Dermis blood vessel endothelial cell (primary cell): Measurements from ENCODE around the gene GPR137B. TPM values are rescaled to one million over a fixed set of nuclear protein-coding genes. Genes with fewer than 3 reads are reported as not detected.

Source experiments
- DNase-seq: peaks from one replicate; pipeline ENCODE4 v3.0.0; 2010
- total RNA-seq: library from RNA; depleted of rRNA; stranded (reverse); fragments of >200 nt; gene quantifications from 2 replicates; pipeline ENCODE4 v1.2.3, GENCODE V29; 2014

The GPR137B gene
- total RNA-seq, 1 donor from 2014 or later, result 10.2 TPM

- no peak for DNase-seq
These were observed 62.3 kb downstream of the GPR137B start for GRCh38 chr1:236204656-236205055.

DNA sequence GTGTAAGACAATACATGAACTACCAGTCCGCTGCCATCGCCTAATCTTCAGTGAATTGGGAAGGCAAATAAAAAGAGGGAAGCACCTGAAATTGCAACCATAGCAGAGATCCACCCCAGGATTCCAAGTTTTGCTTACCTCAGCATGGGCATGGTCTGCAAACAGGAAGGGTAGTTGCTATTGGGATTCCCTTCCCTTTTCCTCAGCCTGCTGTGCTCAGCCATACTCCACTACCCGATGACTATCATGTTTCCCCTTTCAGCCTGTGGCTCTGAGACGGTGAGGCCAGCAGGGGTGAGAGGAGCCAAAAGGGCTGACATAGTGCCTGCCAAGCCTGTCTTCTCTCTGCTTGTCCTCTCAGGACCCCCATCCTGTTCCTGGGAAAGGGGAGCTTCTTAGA is 64.2 kb downstream of the GPR137B start:
- DNase-seq, result no peak

DNA sequence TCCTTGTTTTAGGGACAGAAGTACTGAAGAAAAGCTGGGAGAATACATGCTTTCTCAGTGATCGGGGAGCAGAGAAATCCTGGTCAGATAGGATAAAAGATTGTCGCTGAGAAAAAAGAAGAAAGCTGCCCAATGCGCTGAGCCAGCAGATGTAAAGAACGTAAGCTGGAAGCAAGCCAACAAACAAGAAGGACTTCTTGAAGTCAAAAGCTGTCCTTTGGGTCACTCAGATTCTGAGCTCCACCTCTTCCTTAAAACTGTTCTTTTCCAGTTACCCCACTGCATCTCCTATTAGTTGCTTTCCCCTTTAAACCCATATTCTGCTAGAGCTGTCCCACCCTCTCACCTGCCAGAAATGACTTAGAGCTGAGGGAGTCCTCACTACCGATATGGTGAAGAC is 64.8 kb downstream of the GPR137B start:
- DNase-seq, result no peak

GRCh38 chr1:236207569-236207968 is 65.2 kb downstream of the GPR137B start:
- no peak for DNase-seq

DNA sequence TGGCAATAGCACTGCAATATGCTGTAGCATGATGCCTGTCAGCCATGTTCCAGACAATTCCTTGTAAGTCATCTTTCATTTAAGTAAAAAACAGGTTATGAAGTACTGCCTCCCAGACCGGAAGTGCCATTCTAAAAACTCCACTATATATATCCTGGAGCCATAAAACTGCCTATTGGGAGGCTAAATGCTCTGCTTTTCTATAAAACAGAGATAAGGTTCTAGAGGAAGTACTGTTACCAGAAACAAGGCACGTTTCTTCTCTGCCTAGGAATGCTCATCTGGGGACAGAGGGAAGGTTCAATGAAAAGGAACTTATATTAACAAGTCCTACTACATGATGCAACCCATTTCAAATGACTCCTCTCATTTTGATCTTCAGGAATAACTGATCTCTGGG is 66.8 kb downstream of the GPR137B start:
- peak; percentile 13 for DNase-seq

GRCh38 chr1:236209713-236210112 is 67.4 kb downstream of the GPR137B start:
- no peak for DNase-seq

GRCh38 chr1:236211815-236212214 is 69.5 kb downstream of the GPR137B start:
- no peak for DNase-seq

DNA sequence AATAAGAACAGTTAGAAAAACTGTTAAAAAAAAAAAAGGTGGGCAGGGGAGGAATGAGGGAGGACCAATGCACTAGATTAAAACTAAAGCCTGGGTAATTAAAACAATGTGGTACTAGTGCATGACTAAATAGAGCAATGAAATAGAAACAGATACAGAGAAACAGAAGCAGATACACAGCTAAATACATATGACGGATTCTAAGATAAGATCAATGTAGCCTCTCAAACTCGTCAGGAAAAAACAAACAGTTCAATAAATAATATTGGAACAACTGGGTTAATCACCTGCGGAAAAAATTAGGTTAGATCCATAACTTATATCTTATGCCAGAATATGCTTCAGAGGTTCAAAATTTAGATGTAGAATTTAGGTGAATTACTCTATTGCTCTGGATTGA is 71.2 kb downstream of the GPR137B start:
- no peak for DNase-seq

- DNase-seq, result no peak
These were observed 72.4 kb downstream of the GPR137B start for GRCh38 chr1:236214761-236215160.

- DNase-seq, result no peak
These were observed 78.1 kb downstream of the GPR137B start for GRCh38 chr1:236220473-236220872.

- no peak for DNase-seq
These were observed 80.3 kb downstream of the GPR137B start for GRCh38 chr1:236222632-236223031.

GRCh38 chr1:236228411-236228810 is 86.1 kb downstream of the GPR137B start:
- no peak for DNase-seq

DNA sequence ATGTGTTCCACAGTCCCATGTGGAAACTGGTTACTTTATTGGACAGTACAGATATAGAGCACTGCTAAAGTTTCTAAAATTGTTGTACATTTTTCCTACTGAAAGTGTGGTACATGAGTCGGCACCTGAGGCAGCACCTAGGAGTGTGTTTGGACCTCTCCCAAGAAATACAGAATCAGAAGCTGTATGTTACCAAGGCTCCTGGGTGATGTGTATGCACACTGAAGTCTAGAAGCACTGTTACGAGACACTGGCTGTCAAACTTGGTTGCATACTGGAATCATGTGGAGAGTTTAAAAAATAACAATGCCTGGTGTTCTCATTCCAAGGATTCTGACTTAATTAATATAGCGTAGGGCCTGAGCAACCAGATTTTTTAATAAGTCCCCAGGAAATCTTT is 92.8 kb downstream of the GPR137B start:
- no peak for DNase-seq

DNA sequence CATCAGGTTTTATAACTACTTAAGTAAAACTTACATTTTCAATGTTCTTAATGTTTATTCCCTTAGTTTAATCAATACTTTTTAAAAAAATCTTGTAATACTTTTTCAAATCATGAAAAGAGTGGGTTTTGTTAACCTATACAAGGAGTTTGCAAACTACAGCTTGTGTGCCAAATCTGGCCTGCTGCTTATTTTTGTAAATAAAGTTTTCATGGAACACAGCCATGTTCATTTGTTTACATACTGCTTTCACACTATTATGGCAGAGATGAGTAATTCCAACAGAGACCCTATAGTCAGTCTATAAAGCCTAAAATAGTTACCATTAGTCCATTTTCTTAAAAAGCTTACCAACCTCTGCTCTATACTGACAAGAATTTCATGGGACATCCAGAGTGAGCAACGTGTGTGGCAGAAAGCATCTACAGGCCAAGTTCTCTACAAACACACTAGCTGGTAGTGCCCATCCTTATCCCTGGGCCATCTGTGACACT is 96.8 kb downstream of the GPR137B start:
- no peak for DNase-seq

DNA sequence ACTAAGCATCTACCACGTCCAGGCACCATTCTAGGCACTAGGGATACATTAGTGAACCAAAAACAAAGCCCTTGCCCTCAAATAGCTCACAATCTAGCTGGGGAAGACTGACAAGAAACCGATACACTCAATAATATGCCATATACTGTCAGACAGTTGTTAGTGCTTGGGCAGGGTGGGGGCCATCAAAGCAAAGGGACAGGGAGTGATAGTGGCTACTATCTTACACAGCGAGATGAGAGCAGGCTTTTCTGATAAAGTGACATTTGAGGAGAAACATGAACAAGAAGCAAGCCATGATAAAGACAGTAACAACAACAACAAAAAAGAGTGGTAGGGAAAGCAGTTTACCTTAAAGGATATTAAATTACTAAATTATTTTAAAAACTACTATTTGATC is 98.3 kb downstream of the GPR137B start:
- no peak for DNase-seq

DNA sequence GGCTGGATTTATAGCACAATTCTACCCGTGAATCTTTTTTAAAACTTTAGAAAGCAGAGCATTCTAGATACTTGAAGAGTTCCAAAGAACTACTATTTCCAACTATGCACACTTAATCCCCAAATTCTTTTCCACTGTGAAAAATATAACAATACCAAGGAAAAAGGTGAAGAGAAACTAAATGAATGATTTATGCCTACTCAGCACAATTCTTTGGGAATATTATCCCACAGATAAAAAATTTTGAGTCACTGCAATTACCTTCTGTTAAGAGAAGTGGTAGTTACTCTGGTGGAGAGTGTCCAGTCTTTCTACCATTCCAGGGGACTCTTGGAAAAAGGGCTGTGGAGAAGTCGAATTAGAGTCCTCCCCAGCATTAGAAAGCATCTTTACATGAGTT is 100.2 kb downstream of the GPR137B start:
- DNase-seq, result no peak

- DNase-seq, result no peak
These were observed 104.9 kb downstream of the GPR137B start for GRCh38 chr1:236247286-236247685.

DNA sequence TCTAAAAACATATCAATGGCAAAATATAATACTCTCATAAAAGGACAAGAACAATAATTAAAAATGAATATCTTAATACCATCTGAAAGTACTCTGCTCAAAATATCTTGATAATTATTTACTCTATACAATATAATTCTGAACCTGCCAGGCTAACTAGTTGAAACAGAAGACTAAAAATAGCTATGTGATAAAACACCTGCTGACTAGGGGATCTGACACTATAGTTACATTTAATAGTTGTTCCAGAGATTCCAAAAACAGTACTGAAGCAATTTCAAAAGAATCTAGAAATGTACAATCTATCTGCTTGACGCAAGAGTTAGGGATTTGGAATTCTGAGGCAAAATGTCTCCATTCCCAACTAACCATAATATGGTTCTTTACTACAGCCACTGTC is 109.2 kb downstream of the GPR137B start:
- no peak for DNase-seq

DNA sequence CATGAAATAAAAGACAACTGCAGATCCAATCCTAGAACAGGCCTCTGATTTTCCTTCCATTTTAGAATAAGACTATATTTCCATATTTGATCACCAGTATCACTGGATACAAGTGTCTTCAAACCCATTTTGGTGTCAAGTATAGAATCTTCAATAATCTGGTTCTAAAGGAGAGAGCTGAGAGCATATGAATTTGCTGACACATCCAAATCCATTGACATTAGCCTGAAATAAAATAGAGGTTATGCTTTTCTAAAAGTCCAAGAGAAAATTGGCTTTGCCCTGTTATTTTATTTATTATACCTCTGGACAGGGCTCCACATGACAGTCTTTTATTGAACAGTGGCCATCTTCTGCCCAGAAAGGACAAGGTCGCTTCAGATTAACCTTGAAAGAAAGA is 110.8 kb downstream of the GPR137B start:
- no peak for DNase-seq

DNA sequence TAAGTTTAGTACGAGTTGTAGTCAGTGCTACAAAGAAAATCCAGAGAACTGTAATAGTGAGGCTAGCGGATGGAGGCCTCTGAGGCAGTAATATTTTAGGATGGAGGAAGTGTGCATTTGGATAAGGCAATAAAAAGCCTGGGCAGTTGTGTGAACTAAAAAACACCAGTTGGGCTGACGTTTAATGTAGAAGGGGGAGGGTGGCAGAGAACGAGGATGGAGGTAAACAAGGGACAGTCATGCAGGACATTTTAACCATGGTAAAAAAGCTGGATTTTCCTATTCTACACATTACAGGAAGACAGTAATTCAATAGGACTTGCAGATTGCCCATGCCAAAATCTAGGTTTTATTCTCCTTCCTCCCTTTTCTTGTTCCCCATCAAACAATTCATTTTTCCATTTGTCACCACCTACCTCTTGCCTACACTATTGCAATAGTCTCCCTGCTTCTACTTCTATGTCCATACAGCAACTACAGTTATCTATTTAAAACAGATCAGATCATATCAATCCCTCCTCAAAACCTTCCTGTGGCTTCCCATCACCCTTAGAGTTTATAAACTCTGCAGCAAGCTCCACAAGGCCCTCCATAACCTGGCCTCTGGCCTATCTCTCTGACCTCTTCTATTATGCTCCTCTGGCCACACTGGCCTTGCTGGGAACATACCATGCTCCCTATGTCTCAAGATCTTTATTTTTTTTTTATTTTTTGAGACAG is 111.7 kb downstream of the GPR137B start:
- no peak for DNase-seq

GRCh38 chr1:236257216-236257615 is 114.9 kb downstream of the GPR137B start:
- DNase-seq, result no peak

GRCh38 chr1:236258114-236258622 is 115.8 kb downstream of the GPR137B start:
- no peak for DNase-seq
